NT2/D1 (cell line): ENCODE results near the gene SYP.

ENCODE experiments used
- SUZ12 ChIP-seq: IDR thresholded peaks from 2 replicates; pipeline ENCODE4 v1.6.1; 2011; ENCODE audit not compliant: insufficient read length, insufficient read depth; ENCODE audit errors: extremely low read depth
- YY1 ChIP-seq: IDR thresholded peaks from 2 replicates; pipeline ENCODE4 v1.6.1; 2011; ENCODE audit not compliant: insufficient read length, insufficient read depth
- ZNF274 ChIP-seq: IDR thresholded peaks from 2 replicates; pipeline ENCODE4 v1.6.1; 2011; ENCODE audit warnings: mild to moderate bottlenecking, low read depth, low read length

GRCh38 chrX:49221868-49222267, 21.9 kb upstream of the SYP start:
- TF ChIP-seq ZNF274 (no peak), YY1 (no peak), SUZ12 (no peak)
